ENCODE data around the gene SLC36A4. TPM values are rescaled to one million over a fixed set of nuclear protein-coding genes. Genes with fewer than 3 reads are reported as not detected.

The SLC36A4 gene
- total RNA-seq, 1 donor from 2014 or later, result 18.9 TPM

- Mint-ChIP-seq H3K4me3 (no peak overlapping the region), H3K4me1 (ENCODE audit: unreplicated experiment) (no peaks in the 10 kb centered on the region), H3K36me3 (peaks cover 12% of the 10 kb centered on the region), H3K9me3 (peaks cover 5% of the 10 kb centered on the region), H3K27me3 (peaks cover 6% of the 10 kb centered on the region), H3K27ac (no peak overlapping the region)
- TF ChIP-seq CTCF (conservative IDR thresholded peaks at IDR 0.05), result no peak
- DNase-seq (ENCODE audit: extremely low spot score, unreplicated experiment), result no peak
These were observed 64.2 kb downstream of the SLC36A4 start for GRCh38 chr11:93133488-93134109.

DNA sequence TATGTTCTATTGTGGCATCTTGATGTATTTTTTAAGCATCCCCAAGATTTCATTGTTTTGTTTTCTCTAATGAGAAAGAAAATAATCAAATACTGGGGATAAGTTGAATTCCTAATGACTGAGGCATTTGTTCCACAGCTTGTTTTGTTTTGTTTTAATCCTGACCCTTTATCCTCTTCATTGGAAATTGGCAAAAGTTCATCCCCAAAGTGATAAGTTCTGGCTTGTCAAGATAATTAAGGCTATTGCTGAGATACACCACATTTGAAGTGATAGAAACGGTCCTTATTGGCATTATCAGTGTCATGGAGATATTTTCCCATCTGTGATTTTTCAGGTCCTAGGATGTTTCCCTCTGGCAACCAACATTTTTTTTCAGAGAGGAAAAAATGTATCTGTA lies 65.0 kb downstream of the SLC36A4 start:
- H3K36me3 Mint-ChIP-seq, result peaks cover 12% of the 10 kb centered on the region
- no peak for DNase-seq (ENCODE audit: extremely low spot score, unreplicated experiment)
- peaks cover 5% of the 10 kb centered on the region for H3K9me3 Mint-ChIP-seq
- H3K27ac Mint-ChIP-seq, result no peak overlapping the region
- no peak for TF ChIP-seq CTCF (conservative IDR thresholded peaks at IDR 0.05)
- peaks cover 6% of the 10 kb centered on the region for H3K27me3 Mint-ChIP-seq
- no peaks in the 10 kb centered on the region for H3K4me1 Mint-ChIP-seq (ENCODE audit: unreplicated experiment)
- no peak overlapping the region for H3K4me3 Mint-ChIP-seq

DNA sequence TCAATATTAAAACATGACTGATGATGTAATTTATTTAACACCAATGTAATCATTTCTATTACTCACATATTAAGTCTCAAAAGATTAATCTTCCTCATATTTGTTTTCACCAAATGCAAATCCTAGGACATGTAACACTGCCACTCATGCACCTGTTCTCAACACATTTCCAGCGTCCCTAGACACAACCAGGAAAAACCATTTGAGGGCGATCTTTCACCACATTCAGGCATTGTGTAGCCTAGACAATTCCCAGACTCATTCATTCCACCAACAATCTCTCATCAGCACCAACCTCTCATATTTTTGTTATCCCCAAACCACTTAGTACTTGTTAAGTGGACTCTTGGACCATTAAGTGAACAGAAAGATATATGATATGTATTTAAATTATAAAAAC lies 66.1 kb downstream of the SLC36A4 start:
- H3K27me3 Mint-ChIP-seq, result peaks cover 6% of the 10 kb centered on the region
- no peak overlapping the region for H3K4me3 Mint-ChIP-seq
- H3K36me3 Mint-ChIP-seq, result peaks cover 12% of the 10 kb centered on the region
- no peaks in the 10 kb centered on the region for H3K4me1 Mint-ChIP-seq (ENCODE audit: unreplicated experiment)
- no peak for DNase-seq (ENCODE audit: extremely low spot score, unreplicated experiment)
- no peak overlapping the region for H3K27ac Mint-ChIP-seq
- TF ChIP-seq CTCF (conservative IDR thresholded peaks at IDR 0.05), result peak; percentile 34
- H3K9me3 Mint-ChIP-seq, result peaks cover 5% of the 10 kb centered on the region

GRCh38 chr11:93128574-93128973 lies 69.2 kb downstream of the SLC36A4 start:
- Mint-ChIP-seq H3K4me3 (no peak overlapping the region), H3K27ac (no peak overlapping the region), H3K27me3 (peaks cover 6% of the 10 kb centered on the region), H3K4me1 (ENCODE audit: unreplicated experiment) (no peaks in the 10 kb centered on the region), H3K36me3 (no peaks in the 10 kb centered on the region), H3K9me3 (no peaks in the 10 kb centered on the region)
- no peak for DNase-seq (ENCODE audit: extremely low spot score, unreplicated experiment)
- TF ChIP-seq CTCF (conservative IDR thresholded peaks at IDR 0.05), result no peak

DNA sequence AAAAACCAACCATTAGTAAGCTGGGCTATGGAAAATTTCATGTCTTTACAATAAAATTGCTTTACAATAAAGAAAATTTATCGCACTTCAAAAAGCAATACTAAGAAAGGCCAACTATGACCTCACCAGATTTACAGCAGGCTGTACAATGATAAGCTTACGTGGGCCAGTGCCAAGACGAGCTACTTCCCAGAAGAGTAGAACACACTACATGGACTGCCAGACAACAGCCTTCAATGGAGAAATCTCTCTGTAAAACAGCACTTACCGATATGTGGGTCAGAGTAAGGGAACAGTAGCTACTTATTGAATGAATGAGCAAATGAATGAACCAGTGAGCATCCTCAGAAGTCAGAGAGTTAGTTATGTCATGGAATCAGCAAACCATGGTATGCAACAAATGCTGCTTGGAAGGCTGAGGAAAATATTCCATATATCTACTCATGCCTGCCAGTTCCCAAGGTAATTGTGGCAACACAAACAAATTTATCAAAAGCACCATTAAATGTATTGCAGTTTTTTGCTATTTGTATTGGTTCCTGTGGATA lies 74.4 kb downstream of the SLC36A4 start:
- Mint-ChIP-seq H3K9me3 (no peaks in the 10 kb centered on the region), H3K27ac (no peak overlapping the region), H3K4me1 (ENCODE audit: unreplicated experiment) (no peaks in the 10 kb centered on the region), H3K36me3 (no peaks in the 10 kb centered on the region), H3K27me3 (peaks cover 3% of the 10 kb centered on the region), H3K4me3 (no peak overlapping the region)
- TF ChIP-seq CTCF (conservative IDR thresholded peaks at IDR 0.05), result no peak
- no peak for DNase-seq (ENCODE audit: extremely low spot score, unreplicated experiment)
